H1 (cell line): ENCODE data around the gene CNTN5. TPM values are rescaled to one million over a fixed set of nuclear protein-coding genes. Genes with fewer than 3 reads are reported as not detected.

Experiments
- CTCF ChIA-PET: fragments of 300-600 bp; sonication (Branson Sonifier 250); formaldehyde crosslinking; loops from one replicate; lab custom pipeline; 2021; ENCODE audit not compliant: partially characterized antibody; lab: Charles Lee
- POLR2A ChIA-PET: fragments of 300-600 bp; sonication (Branson Sonifier 250); formaldehyde crosslinking; loops from one replicate; lab custom pipeline; 2021; ENCODE audit warnings: inconsistent platforms; ENCODE audit not compliant: partially characterized antibody; lab: Charles Lee
- DNase-seq, 2 experiments: peaks; one replicate each; pipeline versions ENCODE4 v3.0.0 to v3.0.0-alpha.2; 2010 to 2022; ENCODE audit warnings: low spot score in 2 of 2, low read depth in 1 of 2, mixed read lengths in 1 of 2
- FAIRE-seq: peaks from 2 replicates; lab custom pipeline; 2011; peaks lifted over from hg19 to GRCh38; lab: Jason Lieb, UNC
- H2AFZ ChIP-seq: 2 replicates; pipeline ENCODE4 v1.8.1; 2012; ENCODE audit warnings: low read length, inconsistent platforms
- H2AK5ac ChIP-seq: 2 replicates; pipeline ENCODE4 v1.6.1; 2013; ENCODE audit warnings: low read depth, low read length
- H2BK120ac ChIP-seq: replicated peaks from 2 replicates; pipeline ENCODE3; 2013; ENCODE audit warnings: low read depth, low read length, inconsistent platforms
- H2BK12ac ChIP-seq: 2 replicates; pipeline ENCODE4 v1.6.1; 2013; ENCODE audit warnings: low read depth, low read length
- H2BK15ac ChIP-seq: 2 replicates; pipeline ENCODE4 v1.6.1; 2013; ENCODE audit warnings: low read length
- H2BK20ac ChIP-seq: 2 replicates; pipeline ENCODE4 v1.6.1; 2013; ENCODE audit warnings: low read length
- H2BK5ac ChIP-seq: 2 replicates; pipeline ENCODE4 v1.6.1; 2013; ENCODE audit warnings: low read depth, low read length
- H3K14ac ChIP-seq: 2 replicates; pipeline ENCODE4 v1.6.1; 2013; ENCODE audit warnings: inconsistent platforms; ENCODE audit not compliant: insufficient read length
- H3K18ac ChIP-seq: 2 replicates; pipeline ENCODE4 v1.6.1; 2013; ENCODE audit warnings: low read length; ENCODE audit errors: extremely low read depth
- H3K23ac ChIP-seq: 2 replicates; pipeline ENCODE4 v1.6.1; 2013; ENCODE audit warnings: inconsistent platforms; ENCODE audit not compliant: insufficient read length
- H3K23me2 ChIP-seq: 2 replicates; pipeline ENCODE4 v1.6.1; 2013; ENCODE audit warnings: low read depth, low read length
- H3K27ac ChIP-seq: 2 replicates; pipeline ENCODE4 v1.6.1; 2011; ENCODE audit warnings: low read depth, low read length, inconsistent platforms
- H3K27me3 ChIP-seq, 4 experiments: replicated peaks in 1 of 4; 1 replicate in 1 of 4; 2 replicates in 3 of 4; pipeline versions ENCODE4 v1.6.1 to v1.8.1; 2011 to 2013; ENCODE audit warnings: low read length in 3 of 4, mild to moderate bottlenecking in 3 of 4, inconsistent platforms in 2 of 4, mixed read lengths in 2 of 4, moderate library complexity in 1 of 4; ENCODE audit not compliant: control insufficient read depth in 3 of 4, insufficient read depth in 3 of 4; ENCODE audit errors: extremely low read depth in 1 of 4
- H3K36me3 ChIP-seq, 4 experiments: 2 replicates each; pipeline versions ENCODE4 v1.6.1 to v1.8.1; 2011 to 2013; ENCODE audit warnings: mild to moderate bottlenecking in 4 of 4, low read length in 3 of 4, moderate library complexity in 2 of 4, control low read depth in 1 of 4, inconsistent platforms in 1 of 4; ENCODE audit not compliant: insufficient read depth in 4 of 4, control insufficient read depth in 2 of 4
- H3K4ac ChIP-seq: replicated peaks from 2 replicates; pipeline ENCODE3; 2013; ENCODE audit warnings: low read length, low read depth, mixed read lengths, inconsistent platforms; ENCODE audit not compliant: insufficient read length
- H3K4me1 ChIP-seq, 4 experiments: replicated peaks in 1 of 4; 1 replicate in 1 of 4; 2 replicates in 3 of 4; pipeline versions ENCODE4 v1.6.1 to v1.8.1; 2011 to 2013; ENCODE audit warnings: low read length in 3 of 4, inconsistent platforms in 2 of 4, mixed read lengths in 1 of 4; ENCODE audit not compliant: insufficient read depth in 4 of 4, control insufficient read depth in 3 of 4
- H3K4me2 ChIP-seq, 2 experiments: 2 replicates each; pipeline versions ENCODE4 v1.6.1 to v1.8.1; 2011 to 2013; ENCODE audit warnings: low read depth in 2 of 2, low read length in 2 of 2, control low read depth in 1 of 2, inconsistent platforms in 1 of 2, mild to moderate bottlenecking in 1 of 2; ENCODE audit not compliant: insufficient read depth in 1 of 2
- H3K4me3 ChIP-seq, 4 experiments: fragments of 200-600, 300-600 bp in 1 of 4; sonication (generic), shearing (Covaris generic), sonication (Bioruptor Twin) in 1 of 4; 2 replicates each; pipeline versions ENCODE4 v1.5.1 to v1.8.1; 2011 to 2016; ENCODE audit warnings: low read length in 4 of 4, low read depth in 3 of 4, control low read depth in 2 of 4, inconsistent platforms in 2 of 4, mild to moderate bottlenecking in 2 of 4, mixed read lengths in 1 of 4, moderate library complexity in 1 of 4; ENCODE audit not compliant: insufficient read depth in 2 of 4; ENCODE audit errors: extremely low read depth in 1 of 4
- H3K56ac ChIP-seq: replicated peaks from 2 replicates; pipeline ENCODE3; 2013; ENCODE audit warnings: low read depth, mild to moderate bottlenecking, mixed read lengths, low read length, inconsistent platforms; ENCODE audit not compliant: insufficient read length
- H3K79me1 ChIP-seq: 2 replicates; pipeline ENCODE4 v1.6.1; 2013; ENCODE audit warnings: low read depth, low read length, control low read depth
- H3K79me2 ChIP-seq, 2 experiments: 2 replicates each; pipeline versions ENCODE4 v1.6.1 to v1.8.1; 2012 to 2013; ENCODE audit warnings: low read length in 2 of 2, mild to moderate bottlenecking in 2 of 2, inconsistent platforms in 1 of 2; ENCODE audit not compliant: insufficient read depth in 2 of 2, control insufficient read depth in 1 of 2
- H3K9ac ChIP-seq, 4 experiments: replicated peaks in 1 of 4; 1 replicate in 1 of 4; 2 replicates in 3 of 4; pipeline versions ENCODE4 v1.6.1 to v1.8.1; 2011 to 2013; ENCODE audit warnings: low read depth in 3 of 4, low read length in 3 of 4, control low read depth in 2 of 4, mild to moderate bottlenecking in 2 of 4, moderate library complexity in 2 of 4, inconsistent platforms in 1 of 4; ENCODE audit errors: extremely low read depth in 1 of 4
- H3K9me3 ChIP-seq, 2 experiments: 2 replicates each; pipeline versions ENCODE4 v1.6.1 to v1.8.1; 2012 to 2013; ENCODE audit warnings: mild to moderate bottlenecking in 2 of 2, moderate library complexity in 2 of 2, control low read depth in 1 of 2, inconsistent platforms in 1 of 2, low read depth in 1 of 2, low read length in 1 of 2, mixed read lengths in 1 of 2; ENCODE audit not compliant: insufficient read depth in 2 of 2
- H4K20me1 ChIP-seq, 2 experiments: replicated peaks in 1 of 2; 2 replicates each; pipeline versions ENCODE3 to v1.8.1; 2011 to 2013; ENCODE audit warnings: inconsistent platforms in 2 of 2, low read length in 2 of 2, mild to moderate bottlenecking in 1 of 2; ENCODE audit not compliant: insufficient read depth in 2 of 2, control insufficient read depth in 1 of 2
- H4K5ac ChIP-seq: 2 replicates; pipeline ENCODE4 v1.6.1; 2013; ENCODE audit warnings: low read length, low read depth, mixed read lengths, inconsistent platforms; ENCODE audit not compliant: insufficient read length
- H4K8ac ChIP-seq: 2 replicates; pipeline ENCODE4 v1.8.0; 2013; ENCODE audit warnings: mild to moderate bottlenecking, moderate library complexity, low read length, inconsistent platforms; ENCODE audit not compliant: insufficient read depth; ENCODE audit errors: extremely low read depth
- H4K91ac ChIP-seq: replicated peaks from 2 replicates; pipeline ENCODE3; 2013; ENCODE audit warnings: low read length, mixed read lengths, inconsistent platforms; ENCODE audit not compliant: insufficient read length
- RBBP5 ChIP-seq: IDR thresholded peaks from 2 replicates; pipeline ENCODE4 v1.7.1; 2012; ENCODE audit warnings: low read depth, mild to moderate bottlenecking, inconsistent platforms, low read length, moderate library complexity, borderline replicate concordance
- WGBS, 2 experiments: shearing (Covaris generic) in 1 of 2; methylation state at CpG; one replicate each; pipeline versions ENCODE4 v1.1.6 to v1.1.7; 2013 to 2015; ENCODE audit warnings: low lambda C conversion rate in 2 of 2, mixed read lengths in 2 of 2, inconsistent platforms in 1 of 2, low coverage in 1 of 2, missing lambda C conversion rate in 1 of 2; ENCODE audit not compliant: insufficient replicate concordance in 2 of 2, insufficient coverage in 1 of 2, insufficient read length in 1 of 2; ENCODE audit errors: extremely low coverage in 1 of 2, missing lambda C conversion rate in 1 of 2; 5-methylcytosine and 5-hydroxymethylcytosine counted together
- polyA plus RNA-seq, 7 experiments: library from polyadenylated mRNA; depleted of rRNA in 3 of 7; stranded (reverse) in 5 of 7; unstranded in 2 of 7; fragments of >200 nt in 5 of 7; fragments of 200-250 nt in 2 of 7; gene quantifications; 1 replicate in 5 of 7; 2 replicates in 1 of 7; 4 replicates in 1 of 7; pipeline versions ENCODE4 v1.2.1 to v1.2.3, GENCODE V29; 2011 to 2013; ENCODE audit warnings: missing spikeins in 2 of 7, mixed read lengths in 2 of 7
- total RNA-seq: library from RNA; stranded (reverse); fragmentation: NEBNext Ultra II Directional; extraction: Animal tissue kit (Norgen Biotek cat#: 25700); gene quantifications from 2 replicates; pipeline ENCODE4 v1.2.1, GENCODE V29; 2021

Gene CNTN5
- total and polyA plus RNA-seq, 2 of the 8 experiments (the other 6 are each of a cell fraction or from before 2014, with no cell fraction given), result not detected

DNA sequence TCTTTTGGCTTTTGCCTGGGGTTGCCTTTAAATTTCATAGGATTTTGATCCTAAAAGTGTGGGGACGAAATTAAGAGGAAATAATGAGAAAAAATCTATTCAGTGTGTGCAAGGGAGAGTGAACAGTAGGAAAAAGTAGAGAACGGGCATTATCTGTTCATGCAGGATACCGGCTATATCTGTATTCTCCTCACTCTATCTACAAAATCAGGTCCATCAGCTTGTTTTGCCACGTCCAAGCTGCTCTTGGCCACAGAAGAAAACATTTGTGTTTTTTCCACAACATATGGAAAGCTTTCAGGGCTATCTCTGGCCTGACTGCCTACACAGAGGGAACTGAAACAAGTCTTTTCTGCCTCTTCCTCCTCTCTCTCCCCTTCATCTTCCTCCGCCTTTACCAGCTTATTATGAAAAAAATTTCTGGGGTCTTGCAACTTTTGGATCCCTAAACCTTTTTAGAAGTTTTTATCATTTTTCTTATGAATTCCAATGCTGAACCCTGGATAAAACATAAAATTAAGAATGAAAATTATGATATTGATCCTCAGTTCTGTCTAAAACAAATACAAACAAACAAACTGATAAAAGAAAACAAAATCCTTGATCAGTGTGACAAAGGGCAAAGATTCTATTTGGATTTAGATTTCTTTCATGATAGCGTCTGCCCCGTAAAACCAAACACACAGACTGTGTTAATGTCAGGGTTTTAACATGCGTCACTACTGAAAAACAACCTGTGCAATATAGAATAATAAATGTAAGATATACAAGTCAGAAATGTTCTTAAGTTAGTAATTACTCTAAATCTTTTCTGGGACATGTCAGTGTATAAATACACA lies 219.7 kb downstream of the CNTN5 start:
- Histone ChIP-seq H3K23ac (no peak overlapping the region), H2BK15ac (no peak overlapping the region), H4K5ac (no peak overlapping the region), H4K8ac (no peak overlapping the region), H2BK20ac (no peak overlapping the region), H3K79me1 (no peaks in the 10 kb centered on the region), H3K36me3 (no peaks in the 10 kb centered on the region), H3K79me2 (no peaks in the 10 kb centered on the region), H3K56ac (no peak overlapping the region), H3K27ac (no peak overlapping the region), H3K18ac (no peak overlapping the region), H2BK12ac (no peak overlapping the region), H2AFZ (no peak overlapping the region; the same call in 1 of the 2 replicates), H3K14ac (no peak overlapping the region), H3K4me2 (no peak overlapping the region), H3K9ac (no peak overlapping the region), H3K4ac (no peak overlapping the region), H3K4me1 (no peaks in the 10 kb centered on the region), H2AK5ac (no peak overlapping the region), H2BK5ac (no peak overlapping the region), H3K27me3 (no peaks in the 10 kb centered on the region), H4K91ac (no peak overlapping the region), H2BK120ac (no peak overlapping the region), H4K20me1 (no peaks in the 10 kb centered on the region), H3K4me3 (no peak overlapping the region), H3K23me2 (no peaks in the 10 kb centered on the region), H3K9me3 (no peaks in the 10 kb centered on the region)
- ChIA-PET CTCF (no interaction called here), POLR2A (no interaction called here)
- no peak for TF ChIP-seq RBBP5
- no peak for DNase-seq
- FAIRE-seq, result no peak
- WGBS, 2 experiments, result 87% methylated on average over 8 of the region's 8 CpGs; no CpG with 5 or more reads in 1 of the 2 experiments
